NCI-H2171 (cell line): ENCODE measurements around the gene CNOT1.
"Not testable (repeated sequence)": the region's sequence is repeated elsewhere in the genome, so short reads cannot be mapped to it uniquely, and the experiment has no call there.

Experiments used
- DNase-seq: peaks from one replicate; lab custom pipeline; 2025; lab: John Stamatoyannopoulos, UW

Gene CNOT1

DNA sequence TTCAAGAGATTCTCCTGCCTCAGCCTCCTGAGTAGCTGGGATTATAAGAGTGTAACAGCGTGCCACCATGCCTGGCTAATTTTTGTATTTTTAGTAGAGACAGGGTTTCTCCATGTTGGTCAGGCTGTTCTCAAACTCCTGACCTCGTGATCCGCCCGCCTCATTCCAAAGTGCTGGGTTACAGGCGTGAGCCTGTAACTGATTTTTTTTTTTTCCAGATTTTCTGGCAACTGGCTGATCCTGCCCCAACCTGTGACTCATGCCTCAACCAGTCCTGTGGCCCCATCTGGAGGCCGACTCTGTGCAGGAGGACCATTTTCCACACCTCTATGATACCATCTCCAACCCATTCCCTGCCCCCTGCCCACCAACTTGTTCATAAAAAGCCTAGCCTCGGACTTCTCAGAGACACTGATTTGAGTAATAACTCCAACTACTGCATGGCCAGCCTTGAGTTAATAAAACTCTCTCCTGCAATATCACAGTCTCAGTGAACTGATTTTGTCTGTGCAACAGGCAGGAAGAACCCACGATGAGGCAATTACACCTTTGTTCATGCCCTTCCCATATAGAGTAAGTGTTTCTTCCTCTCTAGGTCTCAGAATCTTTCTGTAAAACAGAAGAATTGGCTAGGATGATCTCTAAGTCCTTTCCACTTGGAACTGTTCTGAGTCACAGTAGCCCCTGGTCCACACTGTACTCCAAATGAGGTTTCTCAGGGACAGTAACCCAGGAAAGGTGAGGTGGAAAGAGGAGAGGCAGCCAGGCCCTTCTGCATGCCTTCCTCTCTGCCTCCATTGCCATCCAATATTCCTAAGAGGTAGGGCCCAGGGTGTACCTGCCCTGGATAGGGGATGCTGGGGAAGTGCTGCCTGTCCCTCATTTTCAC lies 8.8 kb upstream of the CNOT1 start:
- peak; percentile 20 for DNase-seq

DNA sequence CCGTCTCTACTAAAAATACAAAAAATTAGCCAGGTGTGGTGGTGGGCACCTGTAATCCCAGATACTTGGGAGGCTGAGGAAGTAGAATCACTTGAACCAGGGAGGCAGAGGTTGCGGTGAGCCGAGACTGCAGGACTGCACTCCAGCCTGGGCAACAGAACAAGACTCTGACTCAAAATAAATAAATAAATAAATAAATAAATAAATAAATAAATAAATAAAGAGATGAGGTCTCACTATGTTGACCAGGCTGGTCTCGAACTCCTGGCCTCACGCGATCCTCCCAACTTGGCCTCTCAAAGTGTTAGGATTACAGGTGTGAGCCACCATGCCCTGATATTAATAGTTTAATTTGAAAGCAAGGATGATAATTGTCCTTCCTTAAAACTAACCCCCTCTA lies 7.4 kb upstream of the CNOT1 start:
- not testable (repeated sequence) for DNase-seq

DNA sequence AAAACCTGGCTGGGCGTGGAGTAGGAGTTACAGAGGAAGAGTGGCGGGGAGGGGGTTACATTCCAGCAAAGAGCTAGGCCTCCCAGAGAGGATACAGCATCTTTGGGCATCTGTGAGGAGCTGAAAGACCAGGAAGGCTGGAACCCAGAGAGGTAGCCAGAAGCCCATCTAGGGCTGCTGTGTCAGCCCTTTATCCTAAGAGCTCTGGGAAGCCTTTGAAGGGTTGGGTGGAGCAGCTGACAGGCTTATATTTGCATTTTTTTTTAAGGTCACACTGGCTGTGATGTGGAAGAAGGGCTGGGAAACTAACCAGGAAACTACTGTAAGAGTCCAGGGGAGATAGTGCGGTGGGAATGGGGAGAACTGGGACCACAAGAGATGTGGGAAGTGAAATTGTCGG lies 6.8 kb upstream of the CNOT1 start:
- no peak for DNase-seq

DNA sequence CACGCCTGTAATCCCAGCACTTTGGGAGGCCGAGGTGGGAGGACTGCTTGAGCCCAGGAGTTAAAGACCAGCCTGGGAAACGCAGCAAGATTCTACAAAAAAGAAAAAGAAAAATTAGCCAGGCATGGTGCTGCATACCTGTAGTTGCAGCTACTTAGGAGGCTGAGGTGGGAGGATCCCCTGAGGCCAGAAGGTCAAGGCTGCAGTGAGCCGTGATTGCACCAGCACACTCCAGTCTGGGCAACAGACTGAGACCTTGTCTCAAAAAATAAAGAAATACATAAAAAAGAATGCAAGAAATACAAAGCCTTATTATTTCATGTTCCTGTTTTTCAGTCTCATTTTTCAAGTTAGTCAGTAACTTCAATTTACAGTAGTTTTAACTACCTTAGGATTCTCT lies 5.9 kb upstream of the CNOT1 start:
- DNase-seq, result no peak

DNA sequence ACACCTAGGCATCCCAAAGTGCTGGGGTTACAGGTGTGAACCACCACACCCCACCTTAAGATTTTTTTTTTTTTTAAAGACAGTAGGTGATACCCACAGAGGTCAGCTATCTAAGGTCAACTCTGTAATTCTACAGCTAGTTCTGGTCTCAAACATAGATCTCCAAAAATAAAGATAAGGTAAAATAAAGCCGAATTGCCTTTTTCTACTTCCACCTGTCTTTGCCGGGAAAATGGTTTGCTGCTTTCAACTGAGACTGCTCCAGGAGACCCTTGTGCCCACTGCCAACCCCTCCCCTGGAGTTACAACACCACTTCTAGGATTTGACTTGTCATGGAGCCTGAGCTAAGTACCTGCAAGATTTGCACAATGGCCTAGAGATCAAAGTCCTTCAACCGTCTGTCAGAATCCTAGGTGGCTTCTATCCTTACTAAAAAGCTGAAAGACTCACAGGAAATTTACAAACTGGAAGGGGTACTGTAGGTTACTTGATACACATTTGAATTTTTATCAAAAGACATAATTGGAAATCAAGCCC lies 4.7 kb upstream of the CNOT1 start:
- DNase-seq, result no peak

- peak; percentile 68 for DNase-seq
Measured at GRCh38 chr16:58628845-58629732, 537 bp downstream of the CNOT1 start.

DNA sequence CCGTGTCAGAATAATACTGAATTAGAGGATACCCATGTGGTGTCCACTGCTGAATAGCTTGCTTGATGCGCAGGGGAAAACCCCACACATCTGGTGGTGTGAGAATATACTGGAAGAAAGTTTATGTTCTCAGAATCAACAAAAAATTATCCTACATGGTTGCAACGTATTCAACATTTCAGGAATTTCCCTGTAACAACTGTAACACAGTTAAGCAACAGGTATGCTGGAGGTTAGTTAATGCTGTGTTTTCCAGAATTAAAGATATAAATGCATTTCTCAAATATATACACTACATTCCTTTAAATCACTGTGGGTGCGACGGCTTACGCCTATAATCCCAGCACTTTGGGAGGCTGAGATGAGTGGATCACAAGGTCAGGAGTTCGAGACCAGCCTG lies 5.4 kb downstream of the CNOT1 start:
- no peak for DNase-seq

- no peak for DNase-seq
Measured at GRCh38 chr16:58620396-58620795, 9.2 kb downstream of the CNOT1 start.

DNA sequence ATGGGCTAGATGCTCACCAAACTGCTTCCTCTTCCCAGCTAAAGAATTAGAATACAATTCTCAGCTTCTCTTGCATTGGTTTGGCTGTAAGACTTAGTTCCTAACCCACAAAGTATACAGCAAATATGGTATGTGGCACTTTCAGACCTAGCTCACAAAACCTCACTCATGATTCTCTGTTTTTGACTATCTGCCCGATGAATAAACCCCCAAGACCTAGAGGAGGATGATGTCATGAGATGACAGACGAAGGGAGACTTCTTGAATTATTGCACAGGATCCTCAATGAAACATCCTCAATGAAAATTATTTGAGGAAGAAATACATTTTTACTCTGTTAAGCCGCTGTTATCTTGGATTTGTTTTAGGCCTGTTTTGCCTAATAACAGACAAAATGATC lies 14.3 kb downstream of the CNOT1 start:
- no peak for DNase-seq

- DNase-seq, result no peak
Measured at GRCh38 chr16:58614860-58615259, 14.8 kb downstream of the CNOT1 start.

DNA sequence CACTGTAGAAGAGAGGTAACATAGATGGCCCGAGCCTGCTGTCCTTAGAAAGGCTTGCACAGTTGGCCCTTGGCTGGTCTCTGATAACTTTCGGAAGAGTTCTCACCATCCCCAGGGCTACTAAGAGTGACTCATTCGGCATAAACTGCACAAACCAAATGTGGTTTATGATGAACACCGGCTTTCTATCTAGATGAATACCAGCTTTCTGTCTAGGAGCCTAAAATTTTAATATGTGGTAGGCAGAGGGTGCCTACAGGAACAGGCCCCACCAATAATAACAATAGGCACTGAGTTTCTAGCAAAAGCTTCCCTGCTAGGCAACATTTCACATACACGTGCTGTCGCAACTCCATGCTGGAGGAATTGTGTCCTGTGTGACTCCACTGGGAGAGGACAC lies 15.4 kb downstream of the CNOT1 start:
- DNase-seq, result no peak

GRCh38 chr16:58612965-58613364 lies 16.7 kb downstream of the CNOT1 start:
- DNase-seq, result not testable (repeated sequence)

- no peak for DNase-seq
Measured at GRCh38 chr16:58608601-58609136, 21.0 kb downstream of the CNOT1 start.

DNA sequence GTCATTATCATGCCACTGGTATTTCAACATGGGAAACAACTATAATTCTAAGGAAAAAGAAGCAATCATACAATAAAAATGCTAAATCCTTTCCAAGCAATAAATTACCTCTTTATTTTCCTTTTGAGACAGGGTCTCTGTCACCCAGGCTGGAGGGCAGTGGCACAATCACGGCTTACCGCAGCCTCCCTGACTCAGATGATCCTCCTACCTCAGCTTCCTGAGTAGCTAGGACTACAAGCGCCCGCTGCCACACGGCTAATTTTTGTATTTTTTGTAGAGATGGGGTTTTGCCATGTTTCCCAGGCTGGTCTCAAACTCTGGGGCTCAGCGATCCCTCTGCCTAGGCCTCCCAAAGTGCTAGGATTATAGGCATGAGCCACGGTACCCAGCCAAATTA lies 24.1 kb downstream of the CNOT1 start:
- no peak for DNase-seq

- no peak for DNase-seq
Measured at GRCh38 chr16:58591083-58591482, 38.5 kb downstream of the CNOT1 start.

GRCh38 chr16:58589326-58589905 lies 40.2 kb downstream of the CNOT1 start:
- no peak for DNase-seq

- no peak for DNase-seq
Measured at GRCh38 chr16:58588406-58588805, 41.2 kb downstream of the CNOT1 start.

DNA sequence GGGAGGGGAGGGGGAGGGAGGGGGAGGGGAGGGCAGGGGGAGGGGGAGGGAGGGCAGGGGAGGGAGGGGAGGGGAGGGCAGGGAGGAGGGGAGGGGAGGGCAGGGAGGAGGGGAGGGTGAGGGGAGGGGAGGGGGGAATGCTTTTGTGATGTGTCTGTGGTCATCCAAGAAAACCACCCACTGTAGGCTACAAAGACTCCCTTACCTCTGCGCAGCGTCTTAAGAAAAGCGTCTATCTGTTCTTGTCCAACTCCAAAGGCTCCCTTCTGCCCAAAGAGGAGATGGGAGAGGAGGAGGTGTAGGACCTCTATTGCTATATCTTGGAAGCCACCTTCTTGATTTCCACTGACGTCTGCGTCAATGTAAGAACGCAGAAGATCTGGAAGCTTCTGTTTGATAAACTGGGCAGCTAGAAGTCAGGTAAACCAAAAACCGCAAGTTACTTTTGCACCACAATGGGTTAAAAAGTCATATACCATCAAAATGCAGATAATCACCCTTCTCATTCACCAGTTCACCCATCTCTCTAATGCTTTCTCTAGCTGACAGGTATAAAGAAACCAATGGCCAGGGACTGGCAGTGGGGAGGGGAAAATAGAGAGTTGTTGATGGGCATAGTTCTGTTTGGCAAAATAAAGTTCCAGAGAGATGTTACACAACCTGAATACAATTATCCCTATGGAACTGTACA lies 43.1 kb downstream of the CNOT1 start:
- DNase-seq, result no peak

- DNase-seq, result no peak
Measured at GRCh38 chr16:58584831-58585505, 44.7 kb downstream of the CNOT1 start.

DNA sequence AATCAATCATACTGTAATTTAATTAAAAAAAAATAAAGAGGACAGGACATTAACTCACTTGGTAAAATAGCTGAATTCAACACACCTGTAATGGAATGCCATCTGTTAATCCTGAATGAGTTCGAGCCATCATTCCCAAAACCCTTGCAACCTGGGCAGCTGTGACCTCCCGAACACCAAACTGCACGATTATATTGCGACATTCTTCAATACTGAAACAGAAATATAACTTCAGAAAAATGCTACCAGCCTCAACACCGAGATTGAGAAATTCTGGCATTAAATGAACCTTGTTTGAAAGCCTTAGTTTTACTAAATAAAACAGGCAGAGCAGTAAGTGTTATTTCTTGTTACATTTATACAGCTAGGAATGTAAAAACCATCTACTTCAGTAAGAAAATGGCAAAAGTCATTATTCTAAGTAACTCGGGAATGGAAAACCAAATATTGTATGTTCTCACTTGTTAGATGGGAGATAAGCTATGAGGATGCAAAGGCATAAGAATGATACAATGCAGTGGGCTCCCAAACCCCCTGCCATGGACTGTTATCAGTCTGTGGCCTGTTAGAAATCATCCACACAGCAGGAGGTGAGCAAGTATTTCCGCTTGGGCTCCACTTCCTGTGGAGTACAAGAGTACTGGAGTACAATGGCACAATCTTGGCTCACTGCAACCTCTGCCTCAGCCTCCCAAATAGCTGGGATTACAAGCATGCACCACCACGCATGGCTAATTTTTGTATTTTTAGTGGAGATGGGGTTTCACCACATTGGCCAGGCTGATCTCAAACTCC lies 46.5 kb downstream of the CNOT1 start:
- DNase-seq, result no peak
